HUES64 (cell line): ENCODE measurements around the gene SYVN1.

Experiments
- H3K27ac ChIP-seq: 2 replicates; pipeline ENCODE4 v1.7.0; 2013; ENCODE audit warnings: low read depth, low read length, inconsistent platforms
- H3K27me3 ChIP-seq: 2 replicates; pipeline ENCODE4 v1.6.1; 2013; ENCODE audit warnings: mild to moderate bottlenecking, low read length; ENCODE audit not compliant: insufficient read depth
- H3K36me3 ChIP-seq: 2 replicates; pipeline ENCODE4 v1.6.1; 2013; ENCODE audit warnings: mild to moderate bottlenecking, low read length; ENCODE audit not compliant: insufficient read depth
- H3K4me1 ChIP-seq: 2 replicates; pipeline ENCODE4 v1.6.1; 2013; ENCODE audit warnings: mild to moderate bottlenecking, low read length, moderate library complexity; ENCODE audit not compliant: insufficient read depth
- H3K4me3 ChIP-seq: 2 replicates; pipeline ENCODE4 v1.5.1; 2013; ENCODE audit warnings: mild to moderate bottlenecking, low read length, moderate library complexity
- H3K9ac ChIP-seq: 2 replicates; pipeline ENCODE4 v1.6.1; 2013; ENCODE audit warnings: mild to moderate bottlenecking, low read depth, low read length
- H3K9me3 ChIP-seq: 2 replicates; pipeline ENCODE4 v1.6.1; 2013; ENCODE audit warnings: low read depth, low read length; ENCODE audit not compliant: insufficient read depth
- WGBS: fragments of 150-250, 120-280 bp; methylation state at CpG from one replicate; pipeline ENCODE4 v1.1.7; 2013; ENCODE audit warnings: missing lambda C conversion rate; 5-methylcytosine and 5-hydroxymethylcytosine counted together

The SYVN1 gene

DNA sequence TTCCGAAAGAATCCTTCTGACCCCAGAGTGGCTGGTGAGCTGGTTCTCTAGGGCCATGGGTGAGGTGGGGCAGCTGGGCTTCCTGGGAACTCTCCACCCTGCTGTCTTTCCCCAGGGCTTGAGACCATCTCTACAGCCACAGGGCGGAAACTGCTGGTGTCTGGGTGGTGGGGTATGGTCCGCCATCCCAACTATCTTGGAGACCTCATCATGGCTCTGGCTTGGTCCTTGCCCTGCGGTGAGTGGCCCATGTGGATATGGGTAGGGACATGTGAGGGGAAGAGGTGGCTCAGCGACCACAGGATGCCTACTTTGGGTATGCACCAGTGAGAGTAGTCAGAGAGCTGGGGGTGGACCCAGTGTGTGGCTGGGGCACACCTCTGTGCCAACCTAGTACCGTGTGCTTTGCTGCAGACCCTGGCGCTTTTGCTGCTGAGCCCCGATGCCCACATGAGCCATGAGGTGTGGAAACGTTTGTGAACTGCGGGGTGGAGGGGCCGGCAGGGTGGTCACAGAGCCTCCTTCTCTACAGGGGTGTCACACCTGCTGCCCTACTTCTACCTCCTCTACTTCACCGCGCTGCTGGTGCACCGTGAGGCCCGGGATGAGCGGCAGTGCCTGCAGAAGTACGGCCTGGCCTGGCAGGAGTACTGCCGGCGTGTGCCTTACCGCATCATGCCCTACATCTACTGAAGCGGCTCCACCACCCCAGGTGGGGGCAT lies 18.8 kb downstream of the SYVN1 start:
- H3K27ac ChIP-seq: no peak overlapping the region
- H3K36me3 ChIP-seq: peaks cover 39% of the 10 kb centered on the region
- H3K4me1 ChIP-seq: peaks cover 5% of the 10 kb centered on the region; the same call in 1 of the 2 replicates
- no peaks in the 10 kb centered on the region for H3K27me3 ChIP-seq
- H3K4me3 ChIP-seq: no peak overlapping the region
- no peaks in the 10 kb centered on the region for H3K9me3 ChIP-seq
- H3K9ac ChIP-seq: 0 out of 2 replicates have a peak overlapping the region, but pooled peaks have one; percentile 94
- WGBS: 97% methylated on average over 21 of the region's 21 CpGs

GRCh38 chr11:65114538-65115171 lies 19.7 kb downstream of the SYVN1 start:
- Histone ChIP-seq H3K4me3 (no peak overlapping the region), H3K9me3 (no peaks in the 10 kb centered on the region), H3K36me3 (peaks cover 31% of the 10 kb centered on the region), H3K9ac (no peak overlapping the region), H3K4me1 (peaks cover 7% of the 10 kb centered on the region; the same call in 1 of the 2 replicates), H3K27ac (no peak overlapping the region), H3K27me3 (no peaks in the 10 kb centered on the region)
- 94% methylated on average over 11 of the region's 11 CpGs for WGBS

DNA sequence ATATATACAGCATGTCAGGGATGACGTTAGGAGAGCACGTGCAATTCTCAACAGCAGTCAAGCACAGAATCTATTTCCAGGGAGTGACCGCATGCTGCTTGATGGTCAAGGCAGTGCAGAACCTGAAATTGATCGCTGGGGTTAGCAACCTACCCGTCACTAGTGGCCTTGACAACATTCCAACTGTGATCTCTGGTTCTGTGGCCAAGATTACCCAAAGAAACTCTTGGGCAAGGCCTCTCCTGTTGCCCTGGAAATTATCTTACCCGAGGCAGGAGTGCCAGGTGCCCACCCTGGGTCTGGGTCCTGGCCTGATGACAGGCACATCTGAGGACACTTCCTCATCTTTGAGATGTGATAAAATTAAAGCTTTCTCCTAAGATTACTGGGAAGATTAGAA lies 20.5 kb downstream of the SYVN1 start:
- 0 out of 2 replicates have a peak overlapping the region, but pooled peaks have one; percentile 90 for H3K4me3 ChIP-seq
- H3K4me1 ChIP-seq: peaks cover 7% of the 10 kb centered on the region; the same call in 1 of the 2 replicates
- no peak overlapping the region for H3K27ac ChIP-seq
- H3K9ac ChIP-seq: no peak overlapping the region
- H3K36me3 ChIP-seq: peaks cover 28% of the 10 kb centered on the region
- no peaks in the 10 kb centered on the region for H3K9me3 ChIP-seq
- no peaks in the 10 kb centered on the region for H3K27me3 ChIP-seq
- WGBS: 94% methylated on average over 6 of the region's 6 CpGs

- Histone ChIP-seq H3K9me3 (no peaks in the 10 kb centered on the region), H3K4me1 (peaks cover 7% of the 10 kb centered on the region; the same call in 1 of the 2 replicates), H3K27ac (no peak overlapping the region), H3K4me3 (peak overlapping the region; percentile 90), H3K36me3 (peaks cover 23% of the 10 kb centered on the region), H3K9ac (peak overlapping the region; percentile 37; the same call in 1 of the 2 replicates), H3K27me3 (no peaks in the 10 kb centered on the region)
- 65% methylated on average over 11 of the region's 14 CpGs for WGBS
Observed at GRCh38 chr11:65113361-65113756, 21.0 kb downstream of the SYVN1 start.

DNA sequence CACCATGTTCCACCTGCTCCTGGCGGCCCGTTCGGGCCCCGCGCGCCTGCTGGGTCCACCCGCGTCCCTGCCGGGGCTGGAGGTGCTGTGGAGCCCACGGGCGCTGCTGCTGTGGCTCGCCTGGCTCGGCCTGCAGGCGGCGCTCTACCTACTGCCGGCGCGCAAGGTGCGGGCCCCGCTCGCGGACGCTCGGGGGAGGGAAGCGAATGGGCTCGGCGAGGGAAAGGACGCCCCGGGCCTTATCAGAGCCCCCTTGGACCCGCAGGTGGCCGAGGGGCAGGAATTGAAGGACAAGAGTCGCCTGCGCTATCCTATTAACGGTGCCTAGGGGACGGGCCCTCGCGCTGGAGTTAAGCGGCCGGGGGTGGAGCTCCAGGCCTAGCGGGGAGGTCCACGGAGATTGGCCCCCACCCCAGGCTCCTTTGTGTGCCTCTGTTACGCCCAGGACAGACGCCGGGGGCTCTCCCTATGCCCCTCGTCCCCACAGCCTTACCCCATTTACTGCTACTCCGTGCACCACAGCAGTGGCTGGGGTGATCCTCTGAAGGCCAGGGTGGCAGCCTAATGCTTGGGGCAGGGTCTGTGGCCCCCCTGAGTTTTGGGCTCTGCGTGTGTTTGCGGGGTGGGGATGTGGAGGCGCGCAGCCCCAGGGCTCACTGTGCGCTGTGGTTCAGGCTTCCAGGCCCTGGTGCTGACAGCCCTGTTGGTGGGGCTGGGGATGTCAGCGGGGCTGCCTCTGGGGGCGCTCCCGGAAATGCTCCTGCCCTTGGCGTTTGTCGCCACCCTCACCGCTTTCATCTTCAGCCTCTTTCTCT lies 21.6 kb downstream of the SYVN1 start:
- 3% methylated on average over 57 of the region's 57 CpGs for WGBS
- no peaks in the 10 kb centered on the region for H3K9me3 ChIP-seq
- peaks cover 7% of the 10 kb centered on the region; the same call in 1 of the 2 replicates for H3K4me1 ChIP-seq
- no peaks in the 10 kb centered on the region for H3K27me3 ChIP-seq
- H3K27ac ChIP-seq: peak overlapping the region; percentile 84; the same call in 1 of the 2 replicates
- H3K4me3 ChIP-seq: peak overlapping the region; percentile 90
- peaks cover 22% of the 10 kb centered on the region for H3K36me3 ChIP-seq
- H3K9ac ChIP-seq: peak overlapping the region; percentile 85

DNA sequence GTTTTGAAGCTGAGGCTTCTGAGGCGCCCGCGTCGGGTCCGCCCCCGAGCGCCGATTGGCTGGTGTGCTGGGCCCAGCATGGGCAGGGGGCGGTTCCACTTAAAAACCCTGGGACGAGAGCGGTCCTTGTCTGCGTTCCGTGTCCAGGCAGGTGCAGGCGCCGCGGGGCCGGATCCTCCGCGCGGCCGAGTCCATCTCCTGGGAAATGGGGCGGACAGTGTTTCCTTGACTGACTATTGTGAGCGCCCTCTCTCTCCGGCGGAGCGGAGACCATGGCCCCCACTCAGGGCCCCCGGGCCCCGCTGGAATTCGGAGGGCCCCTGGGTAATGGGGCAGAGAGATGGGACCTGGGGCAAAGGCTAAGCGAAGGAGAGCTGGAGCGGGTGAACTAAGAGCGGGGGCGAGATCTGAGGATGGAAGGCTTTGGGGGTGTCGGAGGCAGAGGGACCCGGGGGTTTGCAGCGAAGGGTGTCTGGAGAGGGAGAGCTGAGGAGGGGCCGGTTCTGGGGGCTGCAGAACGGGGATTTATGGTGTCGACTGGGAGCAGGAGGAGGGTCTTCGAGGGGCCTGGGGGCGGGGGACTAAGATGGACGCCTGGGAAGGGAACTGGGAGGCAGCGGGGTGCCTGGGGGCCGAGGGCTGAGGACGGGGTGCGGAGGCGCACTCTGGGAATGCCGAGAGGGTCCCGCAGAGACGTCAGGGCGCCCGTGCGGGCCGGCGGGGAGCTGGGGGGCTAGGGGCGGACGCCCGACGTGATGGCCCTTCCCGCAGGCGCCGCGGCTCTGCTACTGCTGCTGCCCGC lies 22.4 kb downstream of the SYVN1 start, which contains the start of gene TM7SF2:
TM7SF2 (plus strand) TSS at position 129 of the 802 bp plus-strand sequence; CDS start at position 273, 144 bp downstream.
- H3K9me3 ChIP-seq: no peaks in the 10 kb centered on the region
- WGBS: under 1% methylated on average over 64 of the region's 64 CpGs
- peaks cover 22% of the 10 kb centered on the region for H3K36me3 ChIP-seq
- peak within 1 kb of the TSS; percentile 85 for H3K9ac ChIP-seq
- H3K4me1 ChIP-seq: peaks cover 7% of the 10 kb centered on the region; the same call in 1 of the 2 replicates
- H3K27me3 ChIP-seq: no peaks in the 10 kb centered on the region
- peak within 1 kb of the TSS; percentile 84 for H3K27ac ChIP-seq
- peak within 1 kb of the TSS; percentile 90 for H3K4me3 ChIP-seq

- H3K4me3 ChIP-seq: peak overlapping the region; percentile 25
- no peaks in the 10 kb centered on the region for H3K27me3 ChIP-seq
- no peaks in the 10 kb centered on the region for H3K9me3 ChIP-seq
- peaks cover 7% of the 10 kb centered on the region; the same call in 1 of the 2 replicates for H3K4me1 ChIP-seq
- H3K27ac ChIP-seq: no peak overlapping the region
- no peak overlapping the region for H3K9ac ChIP-seq
- H3K36me3 ChIP-seq: peaks cover 22% of the 10 kb centered on the region
- WGBS: 64% methylated on average over 31 of the region's 31 CpGs
Observed at GRCh38 chr11:65111159-65111743, 23.1 kb downstream of the SYVN1 start.

DNA sequence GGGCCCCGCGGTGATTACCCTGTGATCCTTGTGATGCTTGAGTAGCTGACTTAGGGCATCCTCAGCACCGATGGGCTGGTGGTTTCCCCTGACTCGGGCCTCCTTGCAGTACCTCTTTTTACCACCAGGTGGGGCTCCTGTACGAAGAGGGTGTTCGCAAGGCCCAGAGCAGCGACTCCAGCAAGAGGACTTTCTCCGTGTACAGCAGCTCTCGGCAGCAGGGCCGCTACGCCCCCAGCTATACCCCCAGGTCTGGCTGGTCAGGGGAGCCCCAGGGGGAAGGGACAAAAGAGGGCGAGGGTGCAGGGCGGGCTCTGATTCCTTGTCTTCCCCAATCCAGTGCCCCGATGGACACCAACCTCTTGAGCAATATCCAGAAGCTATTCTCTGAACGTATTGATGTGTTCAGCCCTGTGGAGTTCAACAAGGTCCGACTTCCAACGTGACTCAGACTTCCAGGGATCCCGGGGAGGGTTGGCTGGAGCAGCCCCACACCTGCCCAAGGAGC lies 23.9 kb downstream of the SYVN1 start:
- Histone ChIP-seq H3K36me3 (peaks cover 18% of the 10 kb centered on the region), H3K27ac (no peak overlapping the region), H3K4me3 (no peak overlapping the region), H3K4me1 (peaks cover 7% of the 10 kb centered on the region; the same call in 1 of the 2 replicates), H3K9ac (no peak overlapping the region), H3K9me3 (no peaks in the 10 kb centered on the region), H3K27me3 (no peaks in the 10 kb centered on the region)
- WGBS: 27% methylated on average over 18 of the region's 18 CpGs

- peaks cover 7% of the 10 kb centered on the region; the same call in 1 of the 2 replicates for H3K4me1 ChIP-seq
- no peak overlapping the region for H3K9ac ChIP-seq
- H3K27ac ChIP-seq: no peak overlapping the region
- no peak overlapping the region for H3K4me3 ChIP-seq
- 94% methylated on average over 36 of the region's 36 CpGs for WGBS
- H3K27me3 ChIP-seq: no peaks in the 10 kb centered on the region
- peaks cover 15% of the 10 kb centered on the region for H3K36me3 ChIP-seq
- no peaks in the 10 kb centered on the region for H3K9me3 ChIP-seq
Observed at GRCh38 chr11:65109231-65110198, 24.8 kb downstream of the SYVN1 start.
